Choroid plexus epithelial cell (primary cell): ENCODE measurements around the gene CRYZL1.

Experiments used
- DNase-seq: peaks from one replicate; pipeline ENCODE4 v3.0.0-alpha.2; 2010; ENCODE audit warnings: low read depth
- H3K4me3 ChIP-seq: 2 replicates; pipeline ENCODE4 v1.5.1; 2011; ENCODE audit warnings: low read depth, mild to moderate bottlenecking, control low read depth, low read length, moderate library complexity
- TF ChIP-seq, protein P1 (sequence below): conservative IDR thresholded peaks from 2 replicates; pipeline ENCODE4 v1.5.1; 2011; ENCODE audit warnings: low read depth, mild to moderate bottlenecking, control low read depth, inconsistent platforms, low read length, moderate library complexity

CRYZL1 gene

GRCh38 chr21:33544451-33545195, 96.9 kb downstream of the CRYZL1 start:
- peak overlapping the region; percentile 91 for H3K4me3 ChIP-seq
- TF ChIP-seq, protein P1, sequence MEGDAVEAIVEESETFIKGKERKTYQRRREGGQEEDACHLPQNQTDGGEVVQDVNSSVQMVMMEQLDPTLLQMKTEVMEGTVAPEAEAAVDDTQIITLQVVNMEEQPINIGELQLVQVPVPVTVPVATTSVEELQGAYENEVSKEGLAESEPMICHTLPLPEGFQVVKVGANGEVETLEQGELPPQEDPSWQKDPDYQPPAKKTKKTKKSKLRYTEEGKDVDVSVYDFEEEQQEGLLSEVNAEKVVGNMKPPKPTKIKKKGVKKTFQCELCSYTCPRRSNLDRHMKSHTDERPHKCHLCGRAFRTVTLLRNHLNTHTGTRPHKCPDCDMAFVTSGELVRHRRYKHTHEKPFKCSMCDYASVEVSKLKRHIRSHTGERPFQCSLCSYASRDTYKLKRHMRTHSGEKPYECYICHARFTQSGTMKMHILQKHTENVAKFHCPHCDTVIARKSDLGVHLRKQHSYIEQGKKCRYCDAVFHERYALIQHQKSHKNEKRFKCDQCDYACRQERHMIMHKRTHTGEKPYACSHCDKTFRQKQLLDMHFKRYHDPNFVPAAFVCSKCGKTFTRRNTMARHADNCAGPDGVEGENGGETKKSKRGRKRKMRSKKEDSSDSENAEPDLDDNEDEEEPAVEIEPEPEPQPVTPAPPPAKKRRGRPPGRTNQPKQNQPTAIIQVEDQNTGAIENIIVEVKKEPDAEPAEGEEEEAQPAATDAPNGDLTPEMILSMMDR, result no peak
- DNase-seq, result no peak

GRCh38 chr21:33543505-33544129, 97.9 kb downstream of the CRYZL1 start:
- no peak for DNase-seq
- TF ChIP-seq, protein P1, result no peak
- peak overlapping the region; percentile 91 for H3K4me3 ChIP-seq

DNA sequence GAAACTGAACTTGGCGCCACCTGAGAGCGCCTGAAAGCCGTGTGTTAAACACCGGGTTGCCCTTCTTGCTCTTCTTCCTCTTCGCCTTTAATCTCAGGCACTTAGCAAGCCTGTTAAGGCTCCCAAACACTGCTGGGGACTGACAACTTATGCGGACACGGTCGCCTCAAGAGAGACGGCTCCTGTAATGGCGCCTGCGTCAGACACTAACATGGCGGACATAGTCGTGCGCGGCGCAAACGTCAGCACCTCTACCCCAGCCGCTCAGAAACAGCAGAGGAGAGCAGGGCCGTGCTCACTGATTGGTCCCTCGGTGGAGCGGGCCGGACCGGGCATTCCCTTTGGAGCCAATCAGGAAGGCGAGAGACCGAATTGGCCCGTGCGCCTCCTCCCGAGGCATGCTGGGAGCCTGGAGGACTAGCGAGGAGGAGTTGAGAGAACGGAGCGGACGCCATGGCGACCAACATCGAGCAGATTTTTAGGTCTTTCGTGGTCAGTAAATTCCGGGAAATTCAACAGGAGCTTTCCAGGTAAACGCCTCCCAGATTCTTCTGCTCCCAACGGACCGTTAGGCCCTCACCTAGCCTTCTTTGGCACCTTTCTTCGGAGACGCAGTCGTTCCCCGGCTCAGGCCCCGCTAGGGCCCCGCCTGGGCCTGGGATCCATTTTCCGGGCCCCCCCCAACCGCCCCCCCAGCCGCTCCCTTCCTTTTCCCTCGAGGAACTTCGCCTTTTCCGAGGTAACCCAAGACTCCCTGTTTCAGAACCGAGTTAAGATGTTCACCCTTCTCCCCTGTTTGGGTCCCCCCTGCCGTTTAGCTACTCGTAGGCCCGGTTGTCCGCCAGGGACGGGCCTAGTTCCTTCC, 98.7 kb downstream of the CRYZL1 start, which contains the start of gene SON:
SON (plus strand) TSS at position 399 of the 865 bp plus-strand sequence; CDS start at position 454, 55 bp downstream.
- peak within 1 kb of the TSS; percentile 91 for H3K4me3 ChIP-seq
- TF ChIP-seq, protein P1, result no peak
- peak; percentile 100 for DNase-seq

DNA sequence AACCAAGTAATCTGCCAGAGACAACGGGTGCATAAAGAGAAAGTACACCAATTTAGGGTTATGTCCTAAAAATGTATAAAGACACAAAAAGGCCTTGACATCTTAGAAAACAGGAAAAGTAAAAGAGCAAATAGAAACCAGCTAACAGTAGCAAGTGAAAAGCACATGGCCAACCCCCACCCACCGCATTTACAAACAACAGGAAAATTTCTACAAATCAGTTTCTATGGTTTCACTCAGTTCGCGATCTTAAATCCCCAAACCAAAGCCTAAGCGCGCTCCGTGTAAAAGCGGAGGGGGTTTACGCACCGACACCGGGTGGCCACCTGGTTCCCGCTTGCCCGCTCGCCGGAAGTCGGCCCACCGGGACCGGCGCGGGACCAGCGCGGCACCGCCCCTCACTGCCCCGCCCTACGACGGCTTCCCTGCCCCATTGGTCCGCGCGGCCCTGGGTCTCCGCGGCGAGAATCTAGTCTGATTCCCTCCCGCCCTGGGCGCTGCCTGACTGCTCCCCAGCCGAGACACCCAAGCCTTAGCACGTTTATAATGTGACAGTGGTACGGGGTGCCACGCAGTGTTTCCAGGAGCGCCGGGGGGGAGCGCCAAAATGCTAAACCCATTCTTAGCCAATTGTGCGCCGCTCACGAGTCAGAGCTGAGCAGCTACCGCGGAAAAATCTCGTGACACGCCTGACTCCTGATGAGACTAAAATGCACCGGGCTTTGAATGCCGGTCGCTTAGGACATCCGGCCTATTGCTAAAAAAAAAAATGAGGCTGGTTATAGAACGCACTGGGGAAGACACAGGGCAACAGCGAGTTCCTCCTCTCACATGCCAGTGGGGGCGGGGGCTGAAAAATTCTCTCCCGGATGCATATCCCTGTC, 99.5 kb downstream of the CRYZL1 start, which contains the start of gene GART:
GART (minus strand) TSS at position 362 of the 884 bp plus-strand sequence. CDS start 2,802 bp downstream, outside the sequence.
- DNase-seq, result peak; percentile 79
- TF ChIP-seq, protein P1, result no peak
- peak within 1 kb of the TSS; percentile 91 for H3K4me3 ChIP-seq

- peak; percentile 44 for DNase-seq
- TF ChIP-seq, protein P1, result no peak
- H3K4me3 ChIP-seq, result peak overlapping the region; percentile 91
Measured at GRCh38 chr21:33541105-33541711, 100.3 kb downstream of the CRYZL1 start.
